HEK293 (cell line): Measurements from ENCODE around the gene BCOR.

Experiments
- CTCF ChIA-PET: fragments of 350-600 bp; formaldehyde crosslinking; extraction: SDS; loops from one replicate; lab custom pipeline; 2021; ENCODE audit warnings: antibody characterized with exemption; lab: Yijun Ruan, JAX
- POLR2A ChIA-PET: fragments of 300-600 bp; formaldehyde crosslinking; extraction: SDS; loops from one replicate; lab custom pipeline; 2020; ENCODE audit warnings: antibody characterized with exemption, inconsistent platforms; lab: Yijun Ruan, JAX
- H3K27ac ChIP-seq: fragments of 200-500 bp; sonication (Bioruptor generic); 2 replicates; pipeline ENCODE4 v1.5.1; 2014; ENCODE audit warnings: low read depth, low read length, control low read depth, inconsistent platforms; ENCODE audit errors: extremely low read depth
- H3K36me3 ChIP-seq, 2 experiments: fragments of 200-500 bp in 1 of 2; sonication (Bioruptor generic) in 1 of 2; 1 replicate in 1 of 2; 2 replicates in 1 of 2; pipeline ENCODE4 v1.5.1; 2014 to 2017; ENCODE audit warnings: inconsistent platforms in 2 of 2, low read length in 2 of 2; ENCODE audit not compliant: control insufficient read depth in 2 of 2, insufficient read depth in 1 of 2
- H3K4me1 ChIP-seq: fragments of 200-500 bp; sonication (Bioruptor generic); 2 replicates; pipeline ENCODE4 v1.5.1; 2014; ENCODE audit warnings: mild to moderate bottlenecking, low read length, inconsistent platforms; ENCODE audit not compliant: control insufficient read depth, insufficient read depth
- H3K4me3 ChIP-seq: 2 replicates; pipeline ENCODE4 v1.5.1; 2011; ENCODE audit warnings: low read depth, mild to moderate bottlenecking, control low read depth, low read length, moderate library complexity
- H3K9me3 ChIP-seq: fragments of 200-500 bp; sonication (Bioruptor generic); 2 replicates; pipeline ENCODE4 v1.5.1; 2014; ENCODE audit warnings: low read depth, low read length, inconsistent platforms; ENCODE audit not compliant: control insufficient read depth, insufficient read depth
- GLIS1 ChIP-seq: fragments of 450-650 bp; formaldehyde crosslinking; IDR thresholded peaks from 2 replicates; pipeline ENCODE4 v1.5.1; 2016; ENCODE audit warnings: missing biosample characterization, missing genetic modification characterization
- GLIS2 ChIP-seq: fragments of 450-650 bp; formaldehyde crosslinking; IDR thresholded peaks from 2 replicates; pipeline ENCODE4 v1.5.1; 2016; ENCODE audit warnings: missing biosample characterization, missing genetic modification characterization
- PBX3 ChIP-seq: sonication (generic); formaldehyde crosslinking; IDR thresholded peaks from 2 replicates; pipeline ENCODE4 v1.8.1; 2022; ENCODE audit warnings: mild to moderate bottlenecking, moderate library complexity, missing genetic modification reagents
- PRDM2 ChIP-seq: fragments of 450-650 bp; formaldehyde crosslinking; IDR thresholded peaks from 2 replicates; pipeline ENCODE4 v1.5.1; 2016; ENCODE audit warnings: missing biosample characterization, missing genetic modification characterization, borderline replicate concordance
- SP2 ChIP-seq: fragments of 450-650 bp; formaldehyde crosslinking; IDR thresholded peaks from 2 replicates; pipeline ENCODE4 v1.5.1; 2016; ENCODE audit warnings: missing biosample characterization, missing genetic modification characterization
- ZBTB17 ChIP-seq: fragments of 450-650 bp; formaldehyde crosslinking; IDR thresholded peaks from 2 replicates; pipeline ENCODE4 v1.5.1; 2016; ENCODE audit warnings: missing biosample characterization, missing genetic modification characterization
- ZBTB8A ChIP-seq: fragments of 450-650 bp; formaldehyde crosslinking; IDR thresholded peaks from 2 replicates; pipeline ENCODE4 v1.5.1; 2016; ENCODE audit warnings: missing biosample characterization, missing genetic modification characterization
- ZFP69B ChIP-seq: fragments of 450-650 bp; formaldehyde crosslinking; IDR thresholded peaks from 2 replicates; pipeline ENCODE4 v1.5.1; 2016; ENCODE audit warnings: missing biosample characterization, missing genetic modification characterization
- ZNF146 ChIP-seq: fragments of 450-650 bp; formaldehyde crosslinking; IDR thresholded peaks from 2 replicates; pipeline ENCODE4 v1.5.1; 2016; ENCODE audit warnings: missing biosample characterization, missing genetic modification characterization
- ZNF174 ChIP-seq: fragments of 450-650 bp; formaldehyde crosslinking; IDR thresholded peaks from 2 replicates; pipeline ENCODE4 v1.5.0; 2017; ENCODE audit warnings: missing biosample characterization, mild to moderate bottlenecking, missing genetic modification characterization
- ZNF2 ChIP-seq: fragments of 450-650 bp; formaldehyde crosslinking; IDR thresholded peaks from 2 replicates; pipeline ENCODE4 v1.5.1; 2016; ENCODE audit warnings: missing biosample characterization, missing genetic modification characterization
- ZNF335 ChIP-seq: fragments of 450-650 bp; formaldehyde crosslinking; conservative IDR thresholded peaks from 2 replicates; pipeline ENCODE4 v1.5.1; 2016; ENCODE audit warnings: missing biosample characterization, missing genetic modification characterization
- ZNF341 ChIP-seq: fragments of 450-650 bp; formaldehyde crosslinking; IDR thresholded peaks from 2 replicates; pipeline ENCODE4; 2016; ENCODE audit warnings: low read depth, missing biosample characterization, missing genetic modification characterization
- ZNF423 ChIP-seq: fragments of 450-650 bp; formaldehyde crosslinking; IDR thresholded peaks from 2 replicates; pipeline ENCODE4 v1.5.1; 2016; ENCODE audit warnings: missing biosample characterization, missing genetic modification characterization
- ZNF530 ChIP-seq: fragments of 450-650 bp; formaldehyde crosslinking; IDR thresholded peaks from 2 replicates; pipeline ENCODE4 v1.5.1; 2016; ENCODE audit warnings: low read depth, missing biosample characterization, missing genetic modification characterization
- ZNF561 ChIP-seq: fragments of 450-650 bp; IDR thresholded peaks from 2 replicates; pipeline ENCODE4 v1.5.1; 2018; ENCODE audit warnings: missing biosample characterization, missing genetic modification characterization, borderline replicate concordance
- ZNF596 ChIP-seq: fragments of 450-650 bp; IDR thresholded peaks from 2 replicates; pipeline ENCODE4 v1.5.0; 2018; ENCODE audit warnings: missing biosample characterization, mild to moderate bottlenecking, missing genetic modification characterization, moderate library complexity
- ZNF843 ChIP-seq: fragments of 450-650 bp; formaldehyde crosslinking; IDR thresholded peaks from 2 replicates; pipeline ENCODE4 v1.5.1; 2016; ENCODE audit warnings: missing biosample characterization, missing genetic modification characterization
- ZSCAN23 ChIP-seq: fragments of 450-650 bp; formaldehyde crosslinking; IDR thresholded peaks from 2 replicates; pipeline ENCODE4 v1.5.1; 2016; ENCODE audit warnings: missing biosample characterization, missing genetic modification characterization
- TF ChIP-seq, protein P1 (sequence below): fragments of 450-650 bp; formaldehyde crosslinking; IDR thresholded peaks from 2 replicates; pipeline ENCODE4 v1.5.1; 2016; ENCODE audit warnings: missing biosample characterization, missing genetic modification characterization, low read depth
- TF ChIP-seq, protein P2 (sequence below): fragments of 450-650 bp; formaldehyde crosslinking; optimal IDR thresholded peaks from 2 replicates; pipeline ENCODE3; 2016; ENCODE audit warnings: missing biosample characterization, mild to moderate bottlenecking, missing genetic modification characterization
- TF ChIP-seq, protein P3 (sequence below): fragments of 450-650 bp; formaldehyde crosslinking; IDR thresholded peaks from 2 replicates; pipeline ENCODE4 v1.5.1; 2016; ENCODE audit warnings: missing biosample characterization, missing genetic modification characterization
- TF ChIP-seq, protein P4 (sequence below): fragments of 450-650 bp; formaldehyde crosslinking; IDR thresholded peaks from 2 replicates; pipeline ENCODE4 v1.5.1; 2016; ENCODE audit warnings: missing biosample characterization, missing genetic modification characterization

BCOR gene

GRCh38 chrX:40104985-40105834 lies 7.5 kb upstream of the BCOR start (continued):
- no peak for TF ChIP-seq PRDM2 (tag by site-specific recombination)
- TF ChIP-seq ZBTB8A = peak; percentile 69
- TF ChIP-seq, protein P1, sequence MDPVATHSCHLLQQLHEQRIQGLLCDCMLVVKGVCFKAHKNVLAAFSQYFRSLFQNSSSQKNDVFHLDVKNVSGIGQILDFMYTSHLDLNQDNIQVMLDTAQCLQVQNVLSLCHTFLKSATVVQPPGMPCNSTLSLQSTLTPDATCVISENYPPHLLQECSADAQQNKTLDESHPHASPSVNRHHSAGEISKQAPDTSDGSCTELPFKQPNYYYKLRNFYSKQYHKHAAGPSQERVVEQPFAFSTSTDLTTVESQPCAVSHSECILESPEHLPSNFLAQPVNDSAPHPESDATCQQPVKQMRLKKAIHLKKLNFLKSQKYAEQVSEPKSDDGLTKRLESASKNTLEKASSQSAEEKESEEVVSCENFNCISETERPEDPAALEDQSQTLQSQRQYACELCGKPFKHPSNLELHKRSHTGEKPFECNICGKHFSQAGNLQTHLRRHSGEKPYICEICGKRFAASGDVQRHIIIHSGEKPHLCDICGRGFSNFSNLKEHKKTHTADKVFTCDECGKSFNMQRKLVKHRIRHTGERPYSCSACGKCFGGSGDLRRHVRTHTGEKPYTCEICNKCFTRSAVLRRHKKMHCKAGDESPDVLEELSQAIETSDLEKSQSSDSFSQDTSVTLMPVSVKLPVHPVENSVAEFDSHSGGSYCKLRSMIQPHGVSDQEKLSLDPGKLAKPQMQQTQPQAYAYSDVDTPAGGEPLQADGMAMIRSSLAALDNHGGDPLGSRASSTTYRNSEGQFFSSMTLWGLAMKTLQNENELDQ = no peak
- TF ChIP-seq GLIS1 (tag by site-specific recombination) = peak; percentile 43
- peak; percentile 91 for TF ChIP-seq ZNF341 (tag by site-specific recombination)
- TF ChIP-seq SP2 = peak; percentile 5
- TF ChIP-seq ZBTB17 = peak; percentile 20; the same call in 1 of the 2 replicates
- peak; percentile 56 for TF ChIP-seq PBX3 (CRISPR knock-in tag)
- no peak for TF ChIP-seq ZNF423 (tag by site-specific recombination)
- TF ChIP-seq ZNF530 (tag by site-specific recombination) = no peak
- peak; percentile 46 for TF ChIP-seq ZNF335 (tag by site-specific recombination)
- TF ChIP-seq ZNF2 = 0 out of 2 replicates have a peak, but pooled peaks have one; percentile 23
- TF ChIP-seq ZNF561 (tag by site-specific recombination) = peak; percentile 24; the same call in 1 of the 2 replicates
- TF ChIP-seq ZNF843 = 0 out of 2 replicates have a peak, but pooled peaks have one; percentile 12
- TF ChIP-seq, protein P2, sequence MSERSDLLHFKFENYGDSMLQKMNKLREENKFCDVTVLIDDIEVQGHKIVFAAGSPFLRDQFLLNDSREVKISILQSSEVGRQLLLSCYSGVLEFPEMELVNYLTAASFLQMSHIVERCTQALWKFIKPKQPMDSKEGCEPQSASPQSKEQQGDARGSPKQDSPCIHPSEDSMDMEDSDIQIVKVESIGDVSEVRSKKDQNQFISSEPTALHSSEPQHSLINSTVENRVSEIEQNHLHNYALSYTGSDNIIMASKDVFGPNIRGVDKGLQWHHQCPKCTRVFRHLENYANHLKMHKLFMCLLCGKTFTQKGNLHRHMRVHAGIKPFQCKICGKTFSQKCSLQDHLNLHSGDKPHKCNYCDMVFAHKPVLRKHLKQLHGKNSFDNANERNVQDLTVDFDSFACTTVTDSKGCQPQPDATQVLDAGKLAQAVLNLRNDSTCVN (tag by site-specific recombination) = peak; percentile 76

GRCh38 chrX:40104630-40104984 lies 6.8 kb upstream of the BCOR start:
- Histone ChIP-seq H3K27ac (peak overlapping the region; percentile 100), H3K4me3 (peak overlapping the region; percentile 64; the same call in 1 of the 2 replicates), H3K9me3 (no peaks in the 10 kb centered on the region), H3K4me1 (peaks cover 22% of the 10 kb centered on the region), H3K36me3 (no peaks in the 10 kb centered on the region)
- ChIA-PET CTCF (interaction anchor here (0.6 kb wide), 1 partner anchor 488 kb away, joined by 3 read pairs; no protein-coding TSS in a partner anchor), POLR2A (interaction anchor here (1.1 to 2.3 kb wide), 4 partner anchors 11 to 434 kb away, joined by 3 to 7 read pairs (median 3); no protein-coding TSS in a partner anchor)
- no peak for TF ChIP-seq ZNF146
- no peak for TF ChIP-seq ZFP69B
- TF ChIP-seq ZNF174 = no peak
- TF ChIP-seq GLIS2 (tag by site-specific recombination) = no peak
- TF ChIP-seq, protein P3, sequence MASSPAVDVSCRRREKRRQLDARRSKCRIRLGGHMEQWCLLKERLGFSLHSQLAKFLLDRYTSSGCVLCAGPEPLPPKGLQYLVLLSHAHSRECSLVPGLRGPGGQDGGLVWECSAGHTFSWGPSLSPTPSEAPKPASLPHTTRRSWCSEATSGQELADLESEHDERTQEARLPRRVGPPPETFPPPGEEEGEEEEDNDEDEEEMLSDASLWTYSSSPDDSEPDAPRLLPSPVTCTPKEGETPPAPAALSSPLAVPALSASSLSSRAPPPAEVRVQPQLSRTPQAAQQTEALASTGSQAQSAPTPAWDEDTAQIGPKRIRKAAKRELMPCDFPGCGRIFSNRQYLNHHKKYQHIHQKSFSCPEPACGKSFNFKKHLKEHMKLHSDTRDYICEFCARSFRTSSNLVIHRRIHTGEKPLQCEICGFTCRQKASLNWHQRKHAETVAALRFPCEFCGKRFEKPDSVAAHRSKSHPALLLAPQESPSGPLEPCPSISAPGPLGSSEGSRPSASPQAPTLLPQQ (tag by site-specific recombination) = no peak
- no peak for TF ChIP-seq ZSCAN23 (tag by site-specific recombination)
- TF ChIP-seq ZNF596 (tag by site-specific recombination) = no peak
- TF ChIP-seq, protein P4, sequence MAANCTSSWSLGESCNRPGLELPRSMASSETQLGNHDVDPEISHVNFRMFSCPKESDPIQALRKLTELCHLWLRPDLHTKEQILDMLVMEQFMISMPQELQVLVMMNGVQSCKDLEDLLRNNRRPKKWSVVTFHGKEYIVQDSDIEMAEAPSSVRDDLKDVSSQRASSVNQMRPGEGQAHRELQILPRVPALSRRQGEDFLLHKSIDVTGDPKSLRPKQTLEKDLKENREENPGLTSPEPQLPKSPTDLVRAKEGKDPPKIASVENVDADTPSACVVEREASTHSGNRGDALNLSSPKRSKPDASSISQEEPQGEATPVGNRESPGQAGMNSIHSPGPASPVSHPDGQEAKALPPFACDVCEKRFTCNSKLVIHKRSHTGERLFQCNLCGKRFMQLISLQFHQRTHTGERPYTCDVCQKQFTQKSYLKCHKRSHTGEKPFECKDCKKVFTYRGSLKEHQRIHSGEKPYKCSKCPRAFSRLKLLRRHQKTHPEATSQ (tag by site-specific recombination) = no peak
